ENCODE measurements around the gene SNX32.
A peak's percentile ranks its signal among the peaks of the same experiment; 100 is the strongest.

The SNX32 gene

GRCh38 chr11:65803797-65804492 is 29.8 kb upstream of the SNX32 start:
- no peak for DNase-seq
- Mint-ChIP-seq H3K4me3 (no peak overlapping the region), H3K36me3 (ENCODE audit: low read depth) (no peaks in the 10 kb centered on the region), H3K9me3 (no peaks in the 10 kb centered on the region), H3K27ac (peak overlapping the region; percentile 48), H3K4me1 (peaks cover 10% of the 10 kb centered on the region), H3K27me3 (ENCODE audit: low read depth, poor library complexity) (peaks cover 39% of the 10 kb centered on the region)
- TF ChIP-seq CTCF (IDR thresholded peaks at IDR 0.05) = no peak

- DNase-seq = no peak
- H3K4me3 Mint-ChIP-seq = no peak overlapping the region
- TF ChIP-seq CTCF (IDR thresholded peaks at IDR 0.05) = no peak
- no peaks in the 10 kb centered on the region for H3K36me3 Mint-ChIP-seq (ENCODE audit: low read depth)
- H3K27me3 Mint-ChIP-seq (ENCODE audit: low read depth, poor library complexity) = peaks cover 50% of the 10 kb centered on the region
- no peak overlapping the region for H3K27ac Mint-ChIP-seq
- no peaks in the 10 kb centered on the region for H3K9me3 Mint-ChIP-seq
- peaks cover 4% of the 10 kb centered on the region for H3K4me1 Mint-ChIP-seq
Observed at GRCh38 chr11:65806979-65807378, 26.8 kb upstream of the SNX32 start.

- no peak overlapping the region for H3K27ac Mint-ChIP-seq
- DNase-seq = no peak
- H3K27me3 Mint-ChIP-seq (ENCODE audit: low read depth, poor library complexity) = peaks cover 37% of the 10 kb centered on the region
- H3K36me3 Mint-ChIP-seq (ENCODE audit: low read depth) = peaks cover 3% of the 10 kb centered on the region
- H3K9me3 Mint-ChIP-seq = no peaks in the 10 kb centered on the region
- peaks cover 11% of the 10 kb centered on the region for H3K4me1 Mint-ChIP-seq
- H3K4me3 Mint-ChIP-seq = no peak overlapping the region
- no peak for TF ChIP-seq CTCF (IDR thresholded peaks at IDR 0.05)
Observed at GRCh38 chr11:65808744-65809341, 24.9 kb upstream of the SNX32 start.

- no peak for TF ChIP-seq CTCF (IDR thresholded peaks at IDR 0.05)
- no peak for DNase-seq
- no peaks in the 10 kb centered on the region for H3K9me3 Mint-ChIP-seq
- no peak overlapping the region for H3K4me3 Mint-ChIP-seq
- peaks cover 33% of the 10 kb centered on the region for H3K27me3 Mint-ChIP-seq (ENCODE audit: low read depth, poor library complexity)
- peaks cover 14% of the 10 kb centered on the region for H3K4me1 Mint-ChIP-seq
- H3K27ac Mint-ChIP-seq = no peak overlapping the region
- H3K36me3 Mint-ChIP-seq (ENCODE audit: low read depth) = peaks cover 5% of the 10 kb centered on the region
Observed at GRCh38 chr11:65809496-65809895, 24.3 kb upstream of the SNX32 start.

- Mint-ChIP-seq H3K9me3 (no peaks in the 10 kb centered on the region), H3K27me3 (ENCODE audit: low read depth, poor library complexity) (peaks cover 35% of the 10 kb centered on the region), H3K36me3 (ENCODE audit: low read depth) (peaks cover 5% of the 10 kb centered on the region), H3K4me3 (no peak overlapping the region), H3K27ac (no peak overlapping the region), H3K4me1 (peaks cover 14% of the 10 kb centered on the region)
- no peak for DNase-seq
- no peak for TF ChIP-seq CTCF (IDR thresholded peaks at IDR 0.05)
Observed at GRCh38 chr11:65810046-65810868, 23.5 kb upstream of the SNX32 start.

Measured in nephron progenitor cell (in vitro differentiated cells).